Measurements from ENCODE around the gene IL1RL2.

Gene IL1RL2

DNA sequence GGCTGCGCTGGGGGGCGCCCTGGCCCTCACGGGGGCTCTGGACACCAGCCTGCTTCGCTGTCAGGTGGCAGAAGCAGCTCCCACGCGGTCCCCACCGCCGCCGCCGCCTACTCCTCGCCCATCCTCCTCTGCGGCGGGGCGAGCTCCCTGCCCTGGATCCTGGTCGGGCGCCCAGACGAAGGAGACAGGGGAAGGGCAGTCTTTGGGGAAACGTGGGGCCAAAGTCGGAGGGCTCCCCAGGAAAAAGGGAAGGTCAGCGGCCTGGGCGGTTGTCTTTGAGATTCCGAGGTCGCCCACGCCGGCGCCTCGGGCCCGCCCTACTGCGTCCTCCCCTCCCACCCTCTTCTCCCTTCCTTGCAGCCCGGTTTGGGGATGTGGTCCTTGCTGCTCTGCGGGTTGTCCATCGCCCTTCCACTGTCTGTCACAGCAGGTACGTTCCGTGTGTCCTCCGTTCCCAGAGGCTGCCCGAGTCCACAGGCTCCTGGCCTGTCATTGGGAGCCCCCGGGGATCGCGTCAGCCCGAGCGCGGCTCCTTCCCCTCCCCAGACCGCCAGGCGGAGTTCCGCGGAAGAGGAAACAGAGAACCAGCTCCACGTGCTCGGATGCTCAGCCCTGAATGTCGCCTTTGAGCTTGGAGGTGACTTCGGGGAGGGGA, 800 bp downstream of the IL1RL2 start:
- no peaks in the 10 kb centered on the region for H3K36me3 ChIP-seq (ENCODE audit: control insufficient read depth, insufficient read depth, low read length)
- peak overlapping the region; percentile 22 for H3K9ac ChIP-seq (ENCODE audit: low read length)
- peaks cover 4% of the 10 kb centered on the region for H3K27me3 ChIP-seq (ENCODE audit: control insufficient read depth, insufficient read depth, low read length)
- H3K4me1 ChIP-seq (ENCODE audit: control insufficient read depth, insufficient read depth, low read length) = no peaks in the 10 kb centered on the region
- H3K27ac ChIP-seq (ENCODE audit: low read depth, low read length) = no peak overlapping the region
- peak overlapping the region; percentile 76 for H3K4me3 ChIP-seq (ENCODE audit: low read length)

DNA sequence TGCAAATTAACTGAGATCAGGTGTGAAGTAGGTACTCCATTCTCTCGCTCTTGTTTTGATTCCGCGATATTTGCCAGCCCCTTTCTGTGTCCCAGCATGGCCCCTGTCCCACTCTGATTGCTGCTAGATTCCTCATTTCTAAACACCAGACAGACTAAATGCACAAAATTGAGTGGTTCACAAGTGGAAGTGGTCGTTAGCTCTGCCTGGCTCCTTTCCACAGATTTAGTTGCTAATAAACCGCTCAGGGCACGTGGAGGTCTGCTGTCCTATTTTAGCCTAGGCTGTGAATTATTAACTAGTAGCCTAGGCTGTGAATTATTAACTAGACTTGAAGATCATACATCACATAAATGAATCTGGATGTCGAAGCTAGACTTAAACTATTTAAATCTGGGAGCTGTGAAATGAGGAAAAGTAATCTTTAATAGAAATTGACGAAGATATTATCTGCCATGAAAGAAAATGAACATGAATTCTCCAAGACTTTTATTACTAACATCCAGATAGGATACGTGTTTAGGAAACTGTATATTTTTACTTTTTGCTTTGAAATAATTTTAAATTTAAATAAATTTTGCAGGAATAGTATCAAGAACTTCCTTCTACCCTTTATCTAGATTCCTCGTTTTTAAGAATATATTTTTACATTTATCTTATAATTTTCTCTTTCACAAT, 3.7 kb downstream of the IL1RL2 start:
- no peak overlapping the region for H3K4me3 ChIP-seq (ENCODE audit: low read length)
- H3K4me1 ChIP-seq (ENCODE audit: control insufficient read depth, insufficient read depth, low read length) = no peaks in the 10 kb centered on the region
- peaks cover 4% of the 10 kb centered on the region for H3K27me3 ChIP-seq (ENCODE audit: control insufficient read depth, insufficient read depth, low read length)
- H3K9ac ChIP-seq (ENCODE audit: low read length) = no peak overlapping the region
- no peaks in the 10 kb centered on the region for H3K36me3 ChIP-seq (ENCODE audit: control insufficient read depth, insufficient read depth, low read length)
- no peak overlapping the region for H3K27ac ChIP-seq (ENCODE audit: low read depth, low read length)

- Histone ChIP-seq H3K27ac (ENCODE audit: low read depth, low read length) (no peak overlapping the region), H3K9ac (ENCODE audit: low read length) (no peak overlapping the region), H3K4me3 (ENCODE audit: low read length) (no peak overlapping the region), H3K27me3 (ENCODE audit: control insufficient read depth, insufficient read depth, low read length) (peaks cover 4% of the 10 kb centered on the region), H3K36me3 (ENCODE audit: control insufficient read depth, insufficient read depth, low read length) (no peaks in the 10 kb centered on the region), H3K4me1 (ENCODE audit: control insufficient read depth, insufficient read depth, low read length) (no peaks in the 10 kb centered on the region)
These were observed 4.7 kb downstream of the IL1RL2 start for GRCh38 chr2:102191501-102191900.

DNA sequence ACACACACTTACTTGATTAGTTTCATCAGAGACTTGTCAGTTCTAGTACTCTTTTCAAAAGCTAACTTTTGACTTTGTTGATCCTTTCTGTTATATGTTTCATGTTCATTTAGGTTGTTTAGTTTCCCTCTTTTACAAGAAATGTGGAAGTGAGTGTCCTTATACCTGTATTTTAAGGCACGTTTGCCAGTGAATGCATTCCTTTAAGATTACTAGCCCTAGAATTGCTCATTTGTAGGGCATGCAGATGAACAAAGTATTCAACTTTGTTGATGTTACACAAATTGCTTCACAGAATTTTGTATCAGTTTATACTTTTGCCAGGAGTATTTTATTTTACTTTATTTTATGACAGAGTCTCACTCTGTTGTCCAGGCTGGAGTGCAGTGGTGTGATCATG, 6.3 kb downstream of the IL1RL2 start:
- H3K4me1 ChIP-seq (ENCODE audit: control insufficient read depth, insufficient read depth, low read length) = no peaks in the 10 kb centered on the region
- no peak overlapping the region for H3K9ac ChIP-seq (ENCODE audit: low read length)
- no peak overlapping the region for H3K27ac ChIP-seq (ENCODE audit: low read depth, low read length)
- no peaks in the 10 kb centered on the region for H3K27me3 ChIP-seq (ENCODE audit: control insufficient read depth, insufficient read depth, low read length)
- no peak overlapping the region for H3K4me3 ChIP-seq (ENCODE audit: low read length)
- no peaks in the 10 kb centered on the region for H3K36me3 ChIP-seq (ENCODE audit: control insufficient read depth, insufficient read depth, low read length)

GRCh38 chr2:102194609-102195268, 7.9 kb downstream of the IL1RL2 start:
- no peaks in the 10 kb centered on the region for H3K36me3 ChIP-seq (ENCODE audit: control insufficient read depth, insufficient read depth, low read length)
- no peaks in the 10 kb centered on the region for H3K27me3 ChIP-seq (ENCODE audit: control insufficient read depth, insufficient read depth, low read length)
- no peak overlapping the region for H3K27ac ChIP-seq (ENCODE audit: low read depth, low read length)

GRCh38 chr2:102197389-102198137, 10.7 kb downstream of the IL1RL2 start:
- H3K27ac ChIP-seq (ENCODE audit: low read depth, low read length) = no peak overlapping the region
- no peak overlapping the region for H3K4me3 ChIP-seq (ENCODE audit: low read length)
- no peaks in the 10 kb centered on the region for H3K4me1 ChIP-seq (ENCODE audit: control insufficient read depth, insufficient read depth, low read length)
- H3K27me3 ChIP-seq (ENCODE audit: control insufficient read depth, insufficient read depth, low read length) = no peaks in the 10 kb centered on the region
- H3K9ac ChIP-seq (ENCODE audit: low read length) = no peak overlapping the region
- H3K36me3 ChIP-seq (ENCODE audit: control insufficient read depth, insufficient read depth, low read length) = no peaks in the 10 kb centered on the region

More at GRCh38 chr2:102194609-102195268, 7.9 kb downstream of the IL1RL2 start:
- H3K4me3 ChIP-seq (ENCODE audit: low read length) = no peak overlapping the region
- no peaks in the 10 kb centered on the region for H3K4me1 ChIP-seq (ENCODE audit: control insufficient read depth, insufficient read depth, low read length)
- H3K9ac ChIP-seq (ENCODE audit: low read length) = no peak overlapping the region

DNA sequence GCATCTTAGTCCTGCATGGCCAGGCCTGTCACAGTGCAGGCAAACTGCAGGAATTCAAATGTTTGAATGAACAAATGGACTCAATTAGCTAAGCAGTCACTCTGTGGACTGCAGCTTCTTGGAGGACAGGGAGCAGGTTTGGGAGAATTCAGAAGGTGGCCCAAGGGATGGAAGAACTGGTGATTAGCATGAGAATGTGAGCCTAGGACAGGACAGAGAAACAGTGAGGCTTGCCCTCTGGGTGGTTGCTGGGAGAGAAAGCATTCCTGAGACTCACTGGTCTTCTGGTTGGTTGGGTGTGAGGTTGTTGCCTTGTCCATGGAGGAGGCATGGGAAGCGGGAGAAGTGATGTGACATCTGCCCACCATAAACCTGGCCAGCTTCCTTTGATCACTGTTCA, 13.7 kb downstream of the IL1RL2 start:
- no peak overlapping the region for H3K4me3 ChIP-seq (ENCODE audit: low read length)
- H3K9ac ChIP-seq (ENCODE audit: low read length) = no peak overlapping the region
- no peaks in the 10 kb centered on the region for H3K27me3 ChIP-seq (ENCODE audit: control insufficient read depth, insufficient read depth, low read length)
- H3K4me1 ChIP-seq (ENCODE audit: control insufficient read depth, insufficient read depth, low read length) = no peaks in the 10 kb centered on the region
- no peak overlapping the region for H3K27ac ChIP-seq (ENCODE audit: low read depth, low read length)
- no peaks in the 10 kb centered on the region for H3K36me3 ChIP-seq (ENCODE audit: control insufficient read depth, insufficient read depth, low read length)

DNA sequence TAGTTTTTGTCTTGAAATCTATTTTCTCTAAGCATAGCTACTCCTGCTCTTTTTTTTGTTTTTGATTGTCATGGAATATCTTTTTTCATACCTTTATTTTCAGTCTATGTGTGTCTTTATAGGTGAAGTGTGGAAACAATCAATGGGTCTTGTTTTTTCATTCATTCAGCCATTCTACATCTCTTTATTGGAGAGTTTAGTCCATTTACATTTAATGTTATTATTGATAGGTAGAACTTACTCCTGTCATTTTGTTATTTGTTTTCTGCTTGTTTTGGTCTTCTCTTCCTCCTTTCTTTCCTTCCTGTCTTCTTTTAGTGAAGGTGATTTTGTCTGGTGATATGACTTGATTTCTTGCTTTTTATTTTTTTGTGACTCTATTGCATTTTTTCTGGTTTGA, 17.8 kb downstream of the IL1RL2 start:
- no peaks in the 10 kb centered on the region for H3K27me3 ChIP-seq (ENCODE audit: control insufficient read depth, insufficient read depth, low read length)
- no peaks in the 10 kb centered on the region for H3K4me1 ChIP-seq (ENCODE audit: control insufficient read depth, insufficient read depth, low read length)
- H3K9ac ChIP-seq (ENCODE audit: low read length) = no peak overlapping the region
- H3K27ac ChIP-seq (ENCODE audit: low read depth, low read length) = no peak overlapping the region
- no peaks in the 10 kb centered on the region for H3K36me3 ChIP-seq (ENCODE audit: control insufficient read depth, insufficient read depth, low read length)
- H3K4me3 ChIP-seq (ENCODE audit: low read length) = no peak overlapping the region

GRCh38 chr2:102206666-102207341, 20.0 kb downstream of the IL1RL2 start:
- Histone ChIP-seq H3K27me3 (ENCODE audit: control insufficient read depth, insufficient read depth, low read length) (no peaks in the 10 kb centered on the region), H3K27ac (ENCODE audit: low read depth, low read length) (no peak overlapping the region), H3K4me1 (ENCODE audit: control insufficient read depth, insufficient read depth, low read length) (no peaks in the 10 kb centered on the region), H3K9ac (ENCODE audit: low read length) (no peak overlapping the region), H3K4me3 (ENCODE audit: low read length) (no peak overlapping the region), H3K36me3 (ENCODE audit: control insufficient read depth, insufficient read depth, low read length) (no peaks in the 10 kb centered on the region)

DNA sequence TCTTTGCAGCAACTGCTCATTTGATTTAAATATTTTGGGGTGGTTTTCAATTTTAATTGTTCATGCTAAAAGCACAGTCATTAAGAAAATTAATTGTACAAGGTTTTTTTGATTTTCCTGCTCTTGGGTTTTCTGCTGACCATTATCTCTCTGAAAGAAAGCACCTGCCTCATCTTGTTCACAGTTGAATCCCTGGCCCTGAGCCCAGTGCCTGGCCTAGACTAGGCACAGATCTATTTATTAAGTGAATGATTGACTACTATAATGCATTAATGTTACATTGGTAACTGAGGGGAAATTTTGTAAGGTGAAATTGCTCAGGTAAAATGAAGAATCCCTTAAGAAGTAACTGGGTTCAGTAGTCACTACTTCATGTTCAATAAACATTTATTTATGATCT, 22.0 kb downstream of the IL1RL2 start:
- H3K27ac ChIP-seq (ENCODE audit: low read depth, low read length) = no peak overlapping the region
- H3K36me3 ChIP-seq (ENCODE audit: control insufficient read depth, insufficient read depth, low read length) = no peaks in the 10 kb centered on the region
- no peak overlapping the region for H3K9ac ChIP-seq (ENCODE audit: low read length)
- no peaks in the 10 kb centered on the region for H3K27me3 ChIP-seq (ENCODE audit: control insufficient read depth, insufficient read depth, low read length)
- no peak overlapping the region for H3K4me3 ChIP-seq (ENCODE audit: low read length)
- no peaks in the 10 kb centered on the region for H3K4me1 ChIP-seq (ENCODE audit: control insufficient read depth, insufficient read depth, low read length)

GRCh38 chr2:102209474-102209873, 22.7 kb downstream of the IL1RL2 start:
- Histone ChIP-seq H3K9ac (ENCODE audit: low read length) (no peak overlapping the region), H3K27ac (ENCODE audit: low read depth, low read length) (no peak overlapping the region), H3K27me3 (ENCODE audit: control insufficient read depth, insufficient read depth, low read length) (no peaks in the 10 kb centered on the region), H3K4me1 (ENCODE audit: control insufficient read depth, insufficient read depth, low read length) (no peaks in the 10 kb centered on the region), H3K36me3 (ENCODE audit: control insufficient read depth, insufficient read depth, low read length) (no peaks in the 10 kb centered on the region), H3K4me3 (ENCODE audit: low read length) (no peak overlapping the region)

- Histone ChIP-seq H3K4me3 (ENCODE audit: low read length) (no peak overlapping the region), H3K4me1 (ENCODE audit: control insufficient read depth, insufficient read depth, low read length) (no peaks in the 10 kb centered on the region), H3K36me3 (ENCODE audit: control insufficient read depth, insufficient read depth, low read length) (no peaks in the 10 kb centered on the region), H3K27ac (ENCODE audit: low read depth, low read length) (no peak overlapping the region), H3K9ac (ENCODE audit: low read length) (no peak overlapping the region), H3K27me3 (ENCODE audit: control insufficient read depth, insufficient read depth, low read length) (no peaks in the 10 kb centered on the region)
These were observed 30.2 kb downstream of the IL1RL2 start for GRCh38 chr2:102217032-102217431.

Measured in rectal smooth muscle tissue (tissue), 1 donor.